SU-DHL-6 (cell line): ENCODE results near the gene PPM1M.

ENCODE experiments used
- CTCF ChIP-seq: fragments of 200-600 bp; sonication (generic); IDR thresholded peaks from one replicate; pipeline ENCODE4 v1.5.1; 2017; ENCODE audit warnings: antibody characterized with exemption, mild to moderate bottlenecking, low read length, moderate library complexity; ENCODE audit not compliant: insufficient read depth, poor library complexity, severe bottlenecking
- EZH2phosphoT487 ChIP-seq: fragments of 200-600 bp; sonication (generic), shearing (Covaris generic); conservative IDR thresholded peaks from 2 replicates; pipeline ENCODE4 v1.6.1; 2018; ENCODE audit warnings: mild to moderate bottlenecking, antibody characterized with exemption, low read length, moderate library complexity, mixed read lengths

GRCh38 chr3:52213901-52214300 is 31.7 kb upstream of the PPM1M start:
- no peak for TF ChIP-seq CTCF
- TF ChIP-seq EZH2phosphoT487: no peak
